Testis (tissue), 5 donors: ENCODE data around the gene CAMKMT. TPM values are rescaled to one million over a fixed set of nuclear protein-coding genes. Genes with fewer than 3 reads are reported as not detected.

Source experiments
- DNase-seq: peaks from one replicate; pipeline ENCODE4 v3.0.0-alpha.2; 2019
- H3K27ac ChIP-seq, 2 donors: fragments of 200-600 bp; sonication (generic); one replicate each; pipeline ENCODE4 v1.5.1; 2019
- H3K27me3 ChIP-seq: fragments of 200-600 bp; sonication (generic); one replicate; pipeline ENCODE4 v1.5.1; 2019
- H3K36me3 ChIP-seq: fragments of 200-600 bp; sonication (generic); one replicate; pipeline ENCODE4 v1.5.1; 2017; ENCODE audit warnings: low read depth; ENCODE audit errors: missing control alignments
- H3K4me1 ChIP-seq: fragments of 200-600 bp; sonication (generic); one replicate; pipeline ENCODE4 v1.5.1; 2019
- H3K4me3 ChIP-seq, 2 donors: fragments of 200-600 bp; sonication (generic); one replicate each; pipeline ENCODE4 v1.5.1; 2017 to 2019
- H3K9me3 ChIP-seq: fragments of 200-600 bp; sonication (generic); one replicate; pipeline ENCODE4 v1.5.1; 2017
- CTCF ChIP-seq, 3 experiments: fragments of 450-650 bp in 2 of 3; fragments of 200-600 bp in 1 of 3; sonication (generic) in 1 of 3; IDR thresholded peaks; one replicate each; pipeline ENCODE4 v1.5.1; 2016 to 2019; ENCODE audit warnings: antibody characterized with exemption in 3 of 3, mild to moderate bottlenecking in 2 of 3, moderate library complexity in 1 of 3
- POLR2A ChIP-seq: fragments of 450-650 bp; IDR thresholded peaks from one replicate; pipeline ENCODE4 v1.6.1; 2017; ENCODE audit warnings: antibody characterized with exemption, mild to moderate bottlenecking, moderate library complexity
- WGBS, 2 donors: methylation state at CpG; one replicate each; pipeline ENCODE4 v1.1.5; 2018; 5-methylcytosine and 5-hydroxymethylcytosine counted together
- intact Hi-C: fragments of 100-400 bp; cut with DNase I; formaldehyde crosslinking; loops from one replicate; pipeline ENCODE4 v1.15.1; 2023; ENCODE audit warnings: low total_unique reads
- long read RNA-seq, 2 donors: transcript quantifications; one replicate each; lab custom pipeline, GENCODE V29; 2026
- polyA plus RNA-seq: library from polyadenylated mRNA; stranded (reverse); fragments of 350-450 nt; fragmentation: Illumina TruSeq; extraction: RNeasy Lipid Tissue Mini Kit (QIAGEN cat#74804); gene quantifications from one replicate; pipeline ENCODE4 v1.2.3, GENCODE V29; 2014; ENCODE audit warnings: low read depth, low replicate concordance; ENCODE audit not compliant: insufficient read depth
- total RNA-seq, 2 donors: library from RNA; depleted of rRNA; stranded (reverse); fragments of >200 nt; gene quantifications; one replicate each; pipeline ENCODE4 v1.2.3, GENCODE V29; 2016

CAMKMT gene
- total RNA-seq (10 to 100 TPM; 15.9 to 18.5 TPM), polyA plus RNA-seq (21.2 TPM)
- long read RNA-seq, donor 1, partial matches to known transcripts, result 0 of 2 reads
- long read RNA-seq, donor 1, other reads (novel, unspliced or antisense), result 0 of 2 reads
- long read RNA-seq, donor 2, transcript CAMKMT-210 (8 exons, 594 nt), result major isoform, 5 of 5 reads
- long read RNA-seq, donor 2, partial matches to known transcripts, result 0 of 5 reads
- long read RNA-seq, donor 2, other reads (novel, unspliced or antisense), result 0 of 5 reads

GRCh38 chr2:44361330-44362206 lies at the start of gene CAMKMT, which contains the start of gene PREPL:
TSS of gene CAMKMT (plus strand) at chr2:44361947.
TSS of gene PREPL (minus strand) at chr2:44361494. CDS start at chr2:44346342, 15,152 bp downstream.
- intact Hi-C loops, result no loop called here
- peak; percentile 98 for DNase-seq
- TF ChIP-seq CTCF (IDR thresholded peaks at IDR 0.05) (no peak), POLR2A (peak; percentile 55)

GRCh38 chr2:44314362-44314761 lies 47.4 kb upstream of the CAMKMT start:
- intact Hi-C loops, result no loop called here
- no peaks in the 10 kb centered on the region for H3K4me1 ChIP-seq
- DNase-seq, result no peak
- H3K36me3 ChIP-seq, result no peaks in the 10 kb centered on the region
- H3K27ac ChIP-seq, result no peak overlapping the region
- H3K4me3 ChIP-seq, result no peak overlapping the region
- H3K9me3 ChIP-seq, result no peaks in the 10 kb centered on the region
- TF ChIP-seq POLR2A (no peak), CTCF (IDR thresholded peaks at IDR 0.05) (no peak)
- H3K27me3 ChIP-seq, result no peaks in the 10 kb centered on the region

More at GRCh38 chr2:44361330-44362206, at the start of gene CAMKMT, which contains the start of gene PREPL:
- Histone ChIP-seq H3K9me3 (no peaks in the 10 kb centered on the region), H3K27ac (peak within 1 kb of the TSS; percentile 98 to 99), H3K4me3 (peak within 1 kb of the TSS; percentile 74 to 92), H3K27me3 (no peaks in the 10 kb centered on the region), H3K4me1 (no peaks in the 10 kb centered on the region), H3K36me3 (no peaks in the 10 kb centered on the region)
- 0% methylated on average over 26 to 56 of the region's 57 CpGs for WGBS, 2 donors

GRCh38 chr2:44315945-44316344 lies 45.8 kb upstream of the CAMKMT start:
- H3K4me1 ChIP-seq, result no peaks in the 10 kb centered on the region
- intact Hi-C loops, result no loop called here
- H3K4me3 ChIP-seq, result no peak overlapping the region
- DNase-seq, result no peak
- H3K9me3 ChIP-seq, result no peaks in the 10 kb centered on the region
- H3K27me3 ChIP-seq, result no peaks in the 10 kb centered on the region
- H3K36me3 ChIP-seq, result no peaks in the 10 kb centered on the region
- TF ChIP-seq CTCF (IDR thresholded peaks at IDR 0.05) (no peak), POLR2A (no peak)
- H3K27ac ChIP-seq, result no peak overlapping the region

- H3K36me3 ChIP-seq, result no peaks in the 10 kb centered on the region
- no peak for DNase-seq
- no peak overlapping the region for H3K4me3 ChIP-seq
- H3K4me1 ChIP-seq, result peaks cover 7% of the 10 kb centered on the region
- TF ChIP-seq POLR2A (no peak), CTCF (IDR thresholded peaks at IDR 0.05) (no peak)
- H3K27ac ChIP-seq, result no peak overlapping the region
- H3K9me3 ChIP-seq, result no peaks in the 10 kb centered on the region
- H3K27me3 ChIP-seq, result no peaks in the 10 kb centered on the region
- intact Hi-C loops, result no loop called here
- 85 to 89% methylated on average over 1 of the region's 1 CpG for WGBS, 2 donors
These were observed 40.9 kb upstream of the CAMKMT start for GRCh38 chr2:44320832-44321231.
